ENCODE measurements around the gene NR5A1. TPM values are rescaled to one million over a fixed set of nuclear protein-coding genes. Genes with fewer than 3 reads are reported as not detected.

The NR5A1 gene
- total RNA-seq, 1 donor from 2014 or later, result 1.0 TPM

DNA sequence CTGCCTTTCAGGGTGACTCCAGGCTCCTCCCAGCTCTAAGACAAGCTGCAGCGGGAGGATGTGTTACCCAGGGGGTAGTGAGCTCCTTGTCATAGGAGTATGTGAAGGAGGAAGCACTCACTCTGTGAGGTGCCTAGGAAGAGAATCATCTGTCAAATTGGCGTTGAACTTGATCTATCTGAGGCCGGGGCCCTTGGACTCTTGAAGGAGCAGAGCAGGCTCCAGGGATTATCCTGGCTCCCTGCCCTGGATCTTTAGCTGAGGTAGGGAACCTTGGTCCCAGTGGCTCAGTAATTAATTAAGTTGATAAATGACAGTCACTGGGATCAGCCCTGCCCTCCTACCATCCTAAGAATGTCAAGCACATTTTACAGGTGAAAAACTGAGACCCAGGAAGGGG is 41.5 kb downstream of the NR5A1 start:
- Histone ChIP-seq H3K27me3 (peaks cover 7% of the 10 kb centered on the region), H3K4me1 (no peaks in the 10 kb centered on the region), H3K4me2 (no peak overlapping the region), H3F3A (ENCODE audit: low read depth) (no peaks in the 10 kb centered on the region), H3K4me3 (no peak overlapping the region), H3K9me3 (ENCODE audit: low read depth) (no peaks in the 10 kb centered on the region), H3K27ac (no peak overlapping the region), H3K9ac (no peak overlapping the region), H4K20me1 (ENCODE audit: low read depth) (no peaks in the 10 kb centered on the region), H3K36me3 (no peaks in the 10 kb centered on the region), H2AFZ (replicated peaks) (no peak overlapping the region), H3K79me2 (ENCODE audit: low read depth) (no peaks in the 10 kb centered on the region)
- Mint-ChIP-seq H3K27me3 (ENCODE audit: insufficient read depth, low read depth) (peaks cover 9% of the 10 kb centered on the region), H3K4me3 (no peak overlapping the region), H3K9me3 (no peaks in the 10 kb centered on the region), H3K36me3 (no peaks in the 10 kb centered on the region), H3K4me1 (no peaks in the 10 kb centered on the region), H3K27ac (no peak overlapping the region)
- TF ChIP-seq EZH2phosphoT487 (IDR thresholded peaks at IDR 0.05) (no peak), EZH2 (IDR thresholded peaks at IDR 0.05) (no peak)
- TF ChIP-seq, protein P1, sequence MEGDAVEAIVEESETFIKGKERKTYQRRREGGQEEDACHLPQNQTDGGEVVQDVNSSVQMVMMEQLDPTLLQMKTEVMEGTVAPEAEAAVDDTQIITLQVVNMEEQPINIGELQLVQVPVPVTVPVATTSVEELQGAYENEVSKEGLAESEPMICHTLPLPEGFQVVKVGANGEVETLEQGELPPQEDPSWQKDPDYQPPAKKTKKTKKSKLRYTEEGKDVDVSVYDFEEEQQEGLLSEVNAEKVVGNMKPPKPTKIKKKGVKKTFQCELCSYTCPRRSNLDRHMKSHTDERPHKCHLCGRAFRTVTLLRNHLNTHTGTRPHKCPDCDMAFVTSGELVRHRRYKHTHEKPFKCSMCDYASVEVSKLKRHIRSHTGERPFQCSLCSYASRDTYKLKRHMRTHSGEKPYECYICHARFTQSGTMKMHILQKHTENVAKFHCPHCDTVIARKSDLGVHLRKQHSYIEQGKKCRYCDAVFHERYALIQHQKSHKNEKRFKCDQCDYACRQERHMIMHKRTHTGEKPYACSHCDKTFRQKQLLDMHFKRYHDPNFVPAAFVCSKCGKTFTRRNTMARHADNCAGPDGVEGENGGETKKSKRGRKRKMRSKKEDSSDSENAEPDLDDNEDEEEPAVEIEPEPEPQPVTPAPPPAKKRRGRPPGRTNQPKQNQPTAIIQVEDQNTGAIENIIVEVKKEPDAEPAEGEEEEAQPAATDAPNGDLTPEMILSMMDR (IDR thresholded peaks at IDR 0.05), result no peak
- DNase-seq (ENCODE audit: low spot score), result no peak

DNA sequence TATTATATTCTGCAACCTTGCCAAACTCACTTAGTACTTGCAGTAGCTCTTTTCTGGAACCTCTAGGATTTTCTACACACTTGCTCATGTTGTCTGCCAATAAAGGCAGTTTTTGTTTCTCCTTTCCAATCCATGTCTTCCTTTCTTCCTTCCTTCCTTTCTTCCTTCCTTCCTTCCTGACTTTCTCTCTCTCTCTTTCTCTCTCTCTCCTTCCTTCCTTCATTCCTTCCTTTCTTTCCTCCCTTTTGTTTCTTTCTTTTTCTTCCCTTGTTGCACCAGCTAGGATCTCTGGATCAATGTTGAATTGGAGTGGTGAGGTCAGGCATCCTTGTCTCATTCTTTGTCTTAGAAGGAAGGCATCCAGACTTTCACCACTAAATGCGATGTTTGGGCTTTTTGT is 44.5 kb downstream of the NR5A1 start:
- DNase-seq (ENCODE audit: low spot score), result no peak
- H3K79me2 ChIP-seq (ENCODE audit: low read depth), result no peaks in the 10 kb centered on the region
- no peak for TF ChIP-seq EZH2phosphoT487 (IDR thresholded peaks at IDR 0.05)
- TF ChIP-seq, protein P1 (IDR thresholded peaks at IDR 0.05), result no peak
- TF ChIP-seq EZH2 (IDR thresholded peaks at IDR 0.05), result no peak
- no peak overlapping the region for H3K27ac Mint-ChIP-seq
- no peak overlapping the region for H3K27ac ChIP-seq
- H3K4me1 ChIP-seq, result no peaks in the 10 kb centered on the region
- no peak overlapping the region for H2AFZ ChIP-seq (replicated peaks)
- no peak overlapping the region for H3K4me3 ChIP-seq
- H3K36me3 ChIP-seq, result no peaks in the 10 kb centered on the region
- H4K20me1 ChIP-seq (ENCODE audit: low read depth), result no peaks in the 10 kb centered on the region
- no peaks in the 10 kb centered on the region for H3K4me1 Mint-ChIP-seq
- H3K4me3 Mint-ChIP-seq, result no peak overlapping the region
- H3K9me3 ChIP-seq (ENCODE audit: low read depth), result no peaks in the 10 kb centered on the region
- H3K9ac ChIP-seq, result no peak overlapping the region
- no peaks in the 10 kb centered on the region for H3F3A ChIP-seq (ENCODE audit: low read depth)
- H3K36me3 Mint-ChIP-seq, result no peaks in the 10 kb centered on the region
- no peak overlapping the region for H3K4me2 ChIP-seq
- peaks cover 11% of the 10 kb centered on the region for H3K27me3 Mint-ChIP-seq (ENCODE audit: insufficient read depth, low read depth)
- peaks cover 7% of the 10 kb centered on the region for H3K27me3 ChIP-seq
- H3K9me3 Mint-ChIP-seq, result no peaks in the 10 kb centered on the region

DNA sequence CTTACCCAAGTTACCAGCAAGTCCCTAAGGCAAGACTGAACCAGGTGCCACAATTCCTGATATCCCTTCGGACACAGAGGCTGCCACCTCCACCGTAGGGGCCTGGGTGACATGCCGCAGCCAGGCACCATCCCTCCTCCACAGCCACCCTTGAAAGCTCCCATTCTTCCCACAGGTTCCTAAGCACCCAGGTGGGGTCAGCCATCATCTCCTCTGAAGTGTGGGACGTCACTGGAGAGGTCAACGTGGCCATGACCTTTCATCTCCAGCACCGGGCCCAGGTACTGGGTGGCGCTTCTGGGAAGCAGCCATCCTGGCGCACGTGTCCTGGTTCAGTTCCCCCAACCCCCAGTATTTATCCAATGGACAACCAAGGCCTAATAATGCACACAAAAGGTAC is 48.8 kb downstream of the NR5A1 start:
- Mint-ChIP-seq H3K9me3 (no peaks in the 10 kb centered on the region), H3K36me3 (no peaks in the 10 kb centered on the region), H3K27me3 (ENCODE audit: insufficient read depth, low read depth) (peaks cover 13% of the 10 kb centered on the region), H3K4me1 (no peaks in the 10 kb centered on the region), H3K27ac (no peak overlapping the region), H3K4me3 (no peak overlapping the region)
- Histone ChIP-seq H2AFZ (replicated peaks) (no peak overlapping the region), H3K9ac (no peak overlapping the region), H3K27ac (no peak overlapping the region), H3K4me3 (no peak overlapping the region), H3K36me3 (no peaks in the 10 kb centered on the region), H4K20me1 (ENCODE audit: low read depth) (peaks cover 3% of the 10 kb centered on the region), H3K4me1 (no peaks in the 10 kb centered on the region), H3K79me2 (ENCODE audit: low read depth) (no peaks in the 10 kb centered on the region), H3K9me3 (ENCODE audit: low read depth) (no peaks in the 10 kb centered on the region), H3K27me3 (peaks cover 18% of the 10 kb centered on the region), H3F3A (ENCODE audit: low read depth) (no peaks in the 10 kb centered on the region), H3K4me2 (no peak overlapping the region)
- DNase-seq (ENCODE audit: low spot score), result no peak
- no peak for TF ChIP-seq EZH2 (IDR thresholded peaks at IDR 0.05)
- no peak for TF ChIP-seq EZH2phosphoT487 (IDR thresholded peaks at IDR 0.05)
- TF ChIP-seq, protein P1 (IDR thresholded peaks at IDR 0.05), result no peak
